ENCODE data around the gene ZNF33B. TPM values are rescaled to one million over a fixed set of nuclear protein-coding genes. Genes with fewer than 3 reads are reported as not detected.

Gene ZNF33B
- total RNA-seq, 1 experiment from 2014 or later = 39.6 TPM

- Histone ChIP-seq H3K4ac (ENCODE audit: low read depth, low read length) (no peak overlapping the region), H2BK20ac (ENCODE audit: low read depth, low read length, poor library complexity, severe bottlenecking) (no peak overlapping the region), H3K79me1 (ENCODE audit: insufficient read depth, low read depth, low read length, poor library complexity, severe bottlenecking) (no peaks in the 10 kb centered on the region), H3K79me2 (ENCODE audit: insufficient read depth, low read length) (no peaks in the 10 kb centered on the region), H3K14ac (ENCODE audit: insufficient read depth, low read length) (no peak overlapping the region), H4K91ac (ENCODE audit: insufficient read length, low read depth, low read length) (no peak overlapping the region), H2BK12ac (ENCODE audit: insufficient read length, low read depth, low read length) (no peak overlapping the region), H3T11ph (ENCODE audit: low read length) (no peak overlapping the region), H3K27ac (ENCODE audit: insufficient read length, low read depth, low read length) (no peak overlapping the region), H2BK15ac (ENCODE audit: low read depth, low read length) (no peak overlapping the region), H3K18ac (ENCODE audit: insufficient read length, low read depth, low read length) (no peak overlapping the region), H3K23ac (ENCODE audit: insufficient read length, low read depth, low read length) (no peak overlapping the region), H3K56ac (ENCODE audit: insufficient read length, low read depth, low read length) (no peak overlapping the region), H3K27me3 (ENCODE audit: insufficient read depth, low read length) (no peaks in the 10 kb centered on the region; the same call in 1 of the 2 replicates), H4K5ac (ENCODE audit: insufficient read length, low read depth, low read length) (no peak overlapping the region), H3K4me1 (ENCODE audit: insufficient read depth, low read length) (no peaks in the 10 kb centered on the region), H2AK5ac (ENCODE audit: insufficient read length, low read length) (no peak overlapping the region), H4K8ac (replicated peaks; ENCODE audit: insufficient read length, low read depth, low read length) (no peak overlapping the region), H2BK5ac (ENCODE audit: insufficient read length, low read length) (no peak overlapping the region), H4K20me1 (ENCODE audit: control insufficient read depth, insufficient read depth, insufficient read length) (no peaks in the 10 kb centered on the region), H2BK120ac (ENCODE audit: low read depth, low read length, poor library complexity, severe bottlenecking) (no peak overlapping the region), H3K4me2 (ENCODE audit: insufficient read depth, insufficient read length, low read length) (no peak overlapping the region), H3K23me2 (ENCODE audit: insufficient read length, low read depth, low read length, poor library complexity, severe bottlenecking) (no peaks in the 10 kb centered on the region), H3K9ac (ENCODE audit: extremely low read depth, insufficient read length, low read length) (no peak overlapping the region), H2AFZ (ENCODE audit: low read length) (no peak overlapping the region), H3K9me3 (ENCODE audit: control insufficient read depth, low read depth, low read length) (peaks cover 32% of the 10 kb centered on the region)
- no CpG with 5 or more reads among the region's 2 CpGs for WGBS (ENCODE audit: extremely low coverage, insufficient read length, low lambda C conversion rate)
- Mint-ChIP-seq H3K9me3 (peaks cover 80 to 89% of the 10 kb centered on the region in 2 experiments), H3K36me3 (ENCODE audit: insufficient read depth in 1 of 3, low read depth in 3 of 3) (peaks cover 0 to 11% (median 0%) of the 10 kb centered on the region in 3 experiments; a peak in 3 of 7 replicates), H3K4me1 (no peaks in the 10 kb centered on the region), H3K27me3 (ENCODE audit: low read depth) (peaks cover 9% of the 10 kb centered on the region), H3K27ac (no peak overlapping the region), H3K4me3 (no peak overlapping the region)
- no peak for DNase-seq
- TF ChIP-seq, protein P1, sequence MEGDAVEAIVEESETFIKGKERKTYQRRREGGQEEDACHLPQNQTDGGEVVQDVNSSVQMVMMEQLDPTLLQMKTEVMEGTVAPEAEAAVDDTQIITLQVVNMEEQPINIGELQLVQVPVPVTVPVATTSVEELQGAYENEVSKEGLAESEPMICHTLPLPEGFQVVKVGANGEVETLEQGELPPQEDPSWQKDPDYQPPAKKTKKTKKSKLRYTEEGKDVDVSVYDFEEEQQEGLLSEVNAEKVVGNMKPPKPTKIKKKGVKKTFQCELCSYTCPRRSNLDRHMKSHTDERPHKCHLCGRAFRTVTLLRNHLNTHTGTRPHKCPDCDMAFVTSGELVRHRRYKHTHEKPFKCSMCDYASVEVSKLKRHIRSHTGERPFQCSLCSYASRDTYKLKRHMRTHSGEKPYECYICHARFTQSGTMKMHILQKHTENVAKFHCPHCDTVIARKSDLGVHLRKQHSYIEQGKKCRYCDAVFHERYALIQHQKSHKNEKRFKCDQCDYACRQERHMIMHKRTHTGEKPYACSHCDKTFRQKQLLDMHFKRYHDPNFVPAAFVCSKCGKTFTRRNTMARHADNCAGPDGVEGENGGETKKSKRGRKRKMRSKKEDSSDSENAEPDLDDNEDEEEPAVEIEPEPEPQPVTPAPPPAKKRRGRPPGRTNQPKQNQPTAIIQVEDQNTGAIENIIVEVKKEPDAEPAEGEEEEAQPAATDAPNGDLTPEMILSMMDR (conservative IDR thresholded peaks at IDR 0.05) = no peak
Observed at GRCh38 chr10:42648512-42648911, 10.1 kb upstream of the ZNF33B start.

Data from H9 (cell line).